ENCODE measurements around the gene SDHA.
"Not testable (repeated sequence)": the region's sequence is repeated elsewhere in the genome, so short reads cannot be mapped to it uniquely, and the experiment has no call there.

The SDHA gene

DNA sequence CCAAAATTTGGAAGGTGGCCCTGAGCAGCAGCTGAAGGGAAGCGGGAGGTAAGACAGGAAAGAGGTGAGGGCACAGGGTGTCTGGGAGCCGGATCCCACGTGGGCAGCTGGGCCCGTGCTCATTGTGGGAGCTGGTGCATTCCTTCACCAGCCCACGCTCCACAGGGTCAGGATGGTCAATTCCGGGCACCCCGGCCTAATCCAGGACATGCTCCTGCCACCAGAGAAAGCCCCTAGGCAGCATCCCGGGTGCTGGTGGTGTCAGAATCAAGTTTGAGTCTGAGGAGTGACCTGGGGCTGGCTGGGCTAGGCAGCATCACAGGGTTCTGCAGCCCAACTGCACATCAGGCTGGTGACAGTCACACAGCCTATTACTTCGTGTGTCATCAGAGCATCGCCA is 46.2 kb downstream of the SDHA start:
- DNase-seq: no peak

DNA sequence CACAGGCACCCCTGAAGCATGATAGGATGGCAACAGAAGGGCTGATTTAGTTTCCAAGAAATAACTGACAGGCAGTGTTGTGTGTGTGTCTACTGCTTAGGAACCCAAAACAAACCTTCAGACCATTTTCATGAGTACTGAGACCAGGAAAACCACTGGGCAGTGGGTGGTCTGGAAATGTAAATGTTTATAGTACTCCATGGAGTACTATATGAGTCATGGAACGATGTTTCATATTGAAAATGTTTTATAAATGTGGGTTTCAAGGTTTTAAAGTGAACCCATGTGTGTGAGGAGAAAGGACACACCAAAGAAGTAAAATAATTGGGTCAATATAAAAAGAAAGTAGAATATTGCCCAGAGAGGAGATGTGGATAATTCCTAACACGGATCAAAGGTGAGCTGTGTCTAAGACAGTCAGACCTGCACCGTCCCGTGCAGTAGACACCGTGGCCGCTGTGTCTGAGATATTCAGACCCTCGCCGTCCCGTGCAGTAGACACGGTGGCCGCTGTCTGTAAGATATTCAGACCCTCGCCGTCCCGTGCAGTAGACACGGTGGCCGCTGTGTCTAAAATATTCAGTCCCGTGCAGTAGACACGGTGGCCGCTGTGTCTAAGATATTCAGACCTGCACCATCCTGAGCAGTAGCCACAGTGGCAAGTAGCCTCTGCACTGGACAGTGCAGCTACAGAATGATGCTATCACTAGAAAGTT is 48.3 kb downstream of the SDHA start:
- DNase-seq: not testable (repeated sequence)

DNA sequence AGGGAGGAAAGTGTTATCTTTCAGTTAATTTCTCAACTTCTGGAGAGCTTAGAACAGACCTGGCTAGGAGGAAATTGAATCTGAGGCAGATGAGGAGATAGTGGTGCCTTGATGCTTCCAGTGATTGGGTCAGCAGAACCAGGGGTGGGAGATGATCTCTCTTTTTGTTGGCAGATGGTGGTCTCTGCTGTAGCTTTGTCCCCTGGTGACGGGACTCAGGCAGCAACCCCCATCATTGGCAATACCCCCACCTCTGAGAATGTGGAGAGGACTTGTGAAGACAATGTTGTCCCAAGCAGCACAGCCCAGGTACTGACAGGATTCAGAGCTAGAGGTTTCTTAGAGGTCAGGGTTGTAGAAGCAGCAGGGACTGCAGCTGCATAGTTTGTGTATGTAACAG is 49.6 kb downstream of the SDHA start:
- DNase-seq: no peak

GRCh38 chr5:270340-270739 is 52.2 kb downstream of the SDHA start:
- no peak for DNase-seq

DNA sequence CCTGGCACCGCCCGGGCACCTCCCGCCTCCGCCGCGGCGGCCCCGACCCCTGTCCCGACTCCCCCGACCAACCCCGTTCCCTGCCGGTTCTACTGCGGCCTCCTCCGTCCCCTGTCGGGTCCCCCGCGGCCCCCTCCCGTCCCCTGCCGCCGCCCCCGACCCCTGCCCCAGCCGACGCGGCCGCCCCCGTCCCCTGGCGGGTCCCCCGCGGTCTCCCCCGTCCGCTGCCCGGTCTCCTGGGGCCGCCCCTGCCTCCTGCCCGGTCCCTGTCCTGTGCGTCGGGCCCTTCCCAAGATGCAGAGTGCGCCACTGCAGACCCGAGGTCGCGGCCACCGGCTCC is 53.7 kb downstream of the SDHA start:
- DNase-seq: not testable (repeated sequence)

DNA sequence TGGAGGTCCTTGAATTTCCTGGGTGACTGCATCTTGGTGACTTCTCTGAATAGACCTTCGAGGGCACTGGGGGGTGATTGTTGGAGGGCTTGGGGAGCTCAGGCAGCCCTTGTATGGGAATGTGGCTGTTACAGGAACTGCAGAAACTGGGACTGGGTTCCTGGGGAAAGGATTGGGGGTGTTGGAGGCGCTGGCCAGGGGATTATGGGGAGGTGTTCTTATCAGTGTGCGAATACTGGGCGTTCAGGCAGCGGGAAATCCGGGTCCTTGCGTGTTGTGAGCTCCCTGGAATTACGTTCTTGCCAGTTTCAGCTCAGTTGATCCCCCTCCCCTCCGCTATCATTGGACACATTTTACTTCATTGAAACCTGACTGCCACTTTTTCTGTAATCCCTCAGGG is 55.0 kb downstream of the SDHA start:
- DNase-seq: not testable (repeated sequence)

DNA sequence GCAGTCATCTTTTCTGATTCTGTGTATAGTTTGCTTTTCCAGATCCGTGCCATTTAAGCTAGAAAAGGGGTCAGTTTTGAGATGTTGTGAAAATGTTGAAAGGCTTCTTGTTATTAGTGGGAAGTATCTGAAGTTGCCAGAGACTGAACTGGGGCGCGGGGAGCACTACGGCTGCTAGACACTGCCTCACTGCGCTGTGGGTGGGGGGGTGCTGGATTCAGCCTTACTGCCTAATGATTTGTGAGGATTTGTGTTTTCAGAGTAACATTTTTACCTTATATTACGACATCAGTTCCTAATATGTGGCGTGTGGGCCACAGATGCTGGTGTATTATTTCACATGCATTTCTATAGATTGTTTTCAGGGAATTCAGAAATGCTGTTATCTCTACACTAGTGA is 55.4 kb downstream of the SDHA start:
- DNase-seq: not testable (repeated sequence)

DNA sequence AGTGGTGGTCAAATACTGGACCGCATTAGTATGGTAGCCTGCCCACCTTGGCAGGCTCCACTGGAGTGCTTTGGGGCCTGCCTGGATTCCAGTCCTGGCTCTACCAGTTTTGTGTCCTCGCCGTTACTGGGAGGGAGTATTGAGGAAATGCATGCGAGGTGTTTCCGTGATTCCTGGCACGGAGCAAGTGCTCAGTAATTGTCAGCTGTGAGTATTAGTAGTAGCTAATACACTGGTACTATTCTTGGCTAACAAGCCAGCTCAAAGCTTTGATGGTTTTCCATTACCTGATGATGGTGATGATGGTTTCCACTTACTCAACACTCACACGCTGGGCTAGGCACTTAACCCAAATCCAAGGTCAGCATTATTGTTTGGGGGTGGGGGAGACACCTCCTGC is 56.2 kb downstream of the SDHA start:
- DNase-seq: not testable (repeated sequence)

- no peak for DNase-seq
These were observed 60.5 kb downstream of the SDHA start for GRCh38 chr5:278646-279045.

- DNase-seq: not testable (repeated sequence)
These were observed 61.0 kb downstream of the SDHA start for GRCh38 chr5:279051-279665.

GRCh38 chr5:285991-286557 is 68.0 kb downstream of the SDHA start:
- DNase-seq: no peak

GRCh38 chr5:290200-290599 is 72.1 kb downstream of the SDHA start:
- DNase-seq: not testable (repeated sequence)

DNA sequence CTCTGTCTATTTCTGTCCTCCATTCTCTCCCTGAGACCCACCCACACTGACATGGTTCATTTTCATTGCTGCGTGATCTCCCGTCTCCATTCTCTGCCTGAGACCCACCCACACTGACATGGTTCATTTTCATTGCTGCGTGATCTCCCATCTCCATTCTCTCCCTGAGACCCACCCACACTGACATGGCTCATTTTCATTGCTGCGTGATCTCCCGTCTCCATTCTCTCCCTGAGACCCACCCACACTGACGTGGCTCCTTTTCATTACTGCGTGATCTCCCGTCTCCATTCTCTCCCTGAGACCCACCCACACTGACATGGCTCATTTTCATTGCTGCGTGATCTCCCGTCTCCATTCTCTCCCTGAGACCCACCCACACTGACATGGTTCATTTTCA is 73.2 kb downstream of the SDHA start:
- not testable (repeated sequence) for DNase-seq

DNA sequence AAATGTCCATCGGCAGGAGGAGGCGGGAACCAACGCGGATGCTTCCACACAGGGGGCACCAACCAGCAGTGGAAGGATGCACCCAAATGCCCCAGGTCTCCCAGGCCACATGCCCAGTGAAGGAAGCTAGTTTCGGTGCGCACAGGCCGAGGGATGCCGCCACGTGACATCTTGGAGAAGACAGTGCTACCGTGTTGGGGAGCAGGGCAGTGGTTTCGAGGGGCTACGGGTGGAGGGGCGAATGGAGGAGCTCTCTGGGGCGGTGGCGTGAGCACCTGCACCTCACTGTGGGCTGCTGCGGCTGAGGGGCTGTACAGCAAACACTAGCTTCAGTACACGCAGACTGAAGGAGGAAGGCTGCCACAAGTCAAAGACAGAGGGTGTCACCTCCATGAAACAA is 76.7 kb downstream of the SDHA start:
- not testable (repeated sequence) for DNase-seq

GRCh38 chr5:296207-296606 is 78.1 kb downstream of the SDHA start:
- DNase-seq: not testable (repeated sequence)

GRCh38 chr5:296954-297353 is 78.8 kb downstream of the SDHA start:
- not testable (repeated sequence) for DNase-seq

GRCh38 chr5:297448-297847 is 79.3 kb downstream of the SDHA start:
- DNase-seq: not testable (repeated sequence)

DNA sequence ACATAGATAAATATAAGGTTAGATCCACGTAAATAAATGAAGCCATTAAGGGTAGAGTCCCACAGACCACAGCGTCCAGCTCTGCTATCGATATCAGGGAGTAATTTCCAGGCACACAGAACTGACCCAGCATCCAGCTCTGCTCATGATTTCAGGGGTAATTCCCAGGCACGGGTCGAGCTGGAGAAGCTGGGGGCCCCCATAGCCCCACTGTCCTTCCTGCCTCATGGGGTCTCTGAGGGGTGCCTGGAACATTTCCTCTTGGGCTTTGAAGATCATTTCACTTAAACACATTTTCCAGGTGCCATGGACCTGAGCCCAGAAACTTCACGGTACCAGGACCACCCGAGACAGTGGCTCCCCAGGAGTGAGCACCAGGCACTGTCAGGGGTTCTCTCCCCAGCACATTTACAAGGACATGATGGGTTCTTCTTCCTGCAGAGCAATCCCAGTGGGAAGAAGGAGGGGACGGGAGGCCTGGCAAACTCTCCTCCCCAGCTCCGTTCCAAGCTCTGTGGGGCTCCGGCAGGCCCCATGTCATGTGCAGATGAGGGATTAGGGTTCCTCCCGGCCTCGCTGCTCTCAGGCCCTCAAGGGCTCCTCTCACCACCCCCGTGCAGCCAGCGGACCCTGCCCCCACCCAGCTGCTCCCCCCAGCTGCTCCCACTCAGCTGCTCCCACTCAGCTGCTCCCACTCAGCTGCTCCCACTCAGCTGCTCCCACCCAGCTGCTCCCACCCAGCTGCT is 80.0 kb downstream of the SDHA start:
- not testable (repeated sequence) for DNase-seq

DNA sequence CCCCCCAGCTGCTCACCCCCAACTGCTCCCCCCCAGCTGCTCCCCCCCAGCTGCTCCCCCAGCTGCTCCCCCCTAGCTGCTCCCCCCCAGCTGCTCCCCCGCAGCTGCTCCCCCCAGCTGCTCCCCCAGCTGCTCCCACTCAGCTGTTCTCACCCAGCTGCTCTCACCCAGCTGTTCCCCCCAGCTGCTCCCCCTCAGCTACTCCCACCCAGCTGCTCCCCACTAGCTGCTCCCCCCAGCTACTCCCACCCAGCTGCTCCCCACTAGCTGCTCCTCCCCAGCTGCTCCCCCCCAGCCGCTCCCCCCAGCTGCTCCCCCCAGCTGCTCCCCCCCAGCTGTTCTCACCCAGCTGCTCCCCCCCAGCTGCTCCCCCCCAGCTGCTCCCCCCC is 80.6 kb downstream of the SDHA start:
- no peak for DNase-seq

DNA sequence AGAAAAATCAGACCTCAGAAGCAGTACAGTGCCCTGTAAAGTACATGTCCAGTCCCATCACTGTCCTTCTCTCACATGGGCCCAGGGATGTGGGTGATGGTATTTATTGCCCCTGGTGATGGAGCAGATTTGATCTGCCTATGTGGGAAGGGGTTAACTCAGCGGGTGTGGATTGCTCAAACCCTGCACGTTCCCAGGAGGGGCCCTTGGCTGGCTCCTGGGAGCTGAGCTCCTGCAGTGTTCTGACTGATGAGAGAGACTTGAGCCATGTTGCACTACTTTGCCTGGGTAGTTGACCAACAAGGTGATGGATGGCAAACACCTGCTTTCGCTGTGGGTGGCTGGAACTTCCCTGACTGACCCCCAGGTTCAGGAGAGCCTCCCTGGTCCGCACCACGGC is 81.8 kb downstream of the SDHA start:
- DNase-seq: not testable (repeated sequence)

DNA sequence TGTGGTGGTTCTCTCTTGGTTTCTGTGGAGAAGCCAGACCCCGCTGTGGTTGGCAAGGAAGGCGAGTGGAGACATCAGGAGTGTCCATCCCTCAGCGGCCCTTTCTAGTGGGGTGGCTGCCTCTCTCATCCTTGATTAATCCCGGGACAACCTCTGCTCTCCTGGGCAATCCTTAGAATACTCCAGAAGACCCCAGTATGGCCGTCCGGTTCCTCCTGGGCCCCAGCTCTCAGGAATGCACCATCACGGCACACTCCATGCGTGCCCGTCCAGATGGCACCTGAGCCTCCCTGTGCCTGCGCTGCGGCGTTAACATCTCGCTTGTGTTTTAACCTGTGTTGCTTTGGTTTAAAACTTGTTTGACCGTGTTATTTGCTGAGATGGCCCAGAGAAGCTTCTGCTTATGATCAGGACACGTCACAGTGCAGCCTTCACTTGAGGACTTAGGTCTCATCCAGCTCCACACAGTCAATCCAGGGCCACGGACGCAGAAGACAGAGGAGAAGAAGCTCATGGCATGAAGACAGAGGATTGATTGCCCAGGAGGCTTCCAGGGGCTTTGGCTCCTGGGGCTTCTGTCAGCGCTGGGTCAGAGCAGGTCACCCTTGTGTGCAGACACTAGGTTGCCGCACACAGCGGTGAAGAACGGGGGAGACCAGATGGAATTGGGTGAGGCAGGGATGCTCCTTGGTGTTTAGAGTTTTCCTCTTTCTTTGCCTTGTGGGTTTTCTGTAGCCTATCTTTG is 82.7 kb downstream of the SDHA start:
- not testable (repeated sequence) for DNase-seq

DNA sequence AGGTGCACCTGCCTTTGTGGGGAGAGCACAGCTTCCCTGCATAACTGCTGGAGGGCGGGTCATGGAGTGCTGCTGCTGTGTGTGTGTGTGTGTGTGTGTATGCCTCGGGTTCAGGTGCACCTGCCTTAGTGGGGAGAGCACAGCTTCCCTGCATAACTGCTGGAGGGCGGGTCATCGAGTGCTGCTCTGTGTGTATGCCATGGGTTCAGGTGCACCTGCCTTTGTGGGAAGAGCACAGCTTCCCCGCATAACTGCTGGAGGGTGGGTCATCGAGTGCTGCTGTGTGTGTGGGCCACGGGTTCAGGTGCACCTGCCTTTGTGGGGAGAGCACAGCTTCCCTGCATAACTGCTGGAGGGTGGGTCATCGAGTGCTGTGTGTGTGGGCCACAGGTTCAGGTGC is 84.3 kb downstream of the SDHA start:
- DNase-seq: not testable (repeated sequence)

GRCh38 chr5:302966-303365 is 84.8 kb downstream of the SDHA start:
- no peak for DNase-seq
